B cell (primary cell): ENCODE data around the gene COA8. TPM values are rescaled to one million over a fixed set of nuclear protein-coding genes. Genes with fewer than 3 reads are reported as not detected.

Experiments used
- ATAC-seq: fragments of 200-7000 bp; cut with Tn5 transposase; one replicate; pipeline ENCODE4 v1.10.0; 2021; ENCODE audit warnings: low read depth, mild to moderate bottlenecking, moderate number of reproducible peaks, moderate library complexity
- CTCF ChIA-PET: fragments of 350-600 bp; sonication (Branson Sonifier 250); formaldehyde crosslinking; loops from one replicate; lab custom pipeline; 2021; ENCODE audit warnings: antibody characterized with exemption, inconsistent platforms; lab: Charles Lee
- POLR2A ChIA-PET: fragments of 350-600 bp; sonication (Branson Sonifier 250); formaldehyde crosslinking; loops from one replicate; lab custom pipeline; 2021; ENCODE audit warnings: antibody characterized with exemption; lab: Charles Lee
- DNase-seq: peaks from one replicate; pipeline ENCODE4 v3.0.0; 2013
- H2AFZ ChIP-seq: 2 replicates; pipeline ENCODE4 v1.6.1; 2012; ENCODE audit warnings: mild to moderate bottlenecking, low read depth, low read length; ENCODE audit not compliant: insufficient read depth, poor library complexity, severe bottlenecking
- H3K27ac ChIP-seq, 2 donors: 1 replicate in 1 of 2; 2 replicates in 1 of 2; pipeline ENCODE4 v1.5.1; 2012 to 2013; ENCODE audit warnings: low read length in 2 of 2, mild to moderate bottlenecking in 2 of 2, moderate library complexity in 1 of 2
- H3K27me3 ChIP-seq, 4 experiments: fragments of 200-600 bp in 1 of 4; sonication (generic) in 1 of 4; replicated peaks in 1 of 4; 1 replicate in 2 of 4; 2 replicates in 2 of 4; pipeline versions ENCODE4 v1.6.1 to v1.7.0; 2013 to 2016; ENCODE audit warnings: low read length in 3 of 4, mild to moderate bottlenecking in 2 of 4, mixed read lengths in 1 of 4, moderate library complexity in 1 of 4; ENCODE audit not compliant: insufficient read depth in 4 of 4, control insufficient read depth in 3 of 4; ENCODE audit errors: control extremely low read depth in 1 of 4
- H3K36me3 ChIP-seq, 2 experiments: replicated peaks in 1 of 2; 1 replicate in 1 of 2; 2 replicates in 1 of 2; pipeline versions ENCODE4 v1.6.1 to v1.7.1; 2013; ENCODE audit warnings: low read length in 1 of 2; ENCODE audit not compliant: insufficient read depth in 2 of 2, control insufficient read depth in 1 of 2; ENCODE audit errors: control extremely low read depth in 1 of 2, extremely low read depth in 1 of 2
- H3K4me1 ChIP-seq, 2 donors: fragments of 200-600 bp in 1 of 2; sonication (generic) in 1 of 2; 1 replicate in 1 of 2; 2 replicates in 1 of 2; pipeline versions ENCODE4 v1.5.1 to v1.6.1; 2013 to 2017; ENCODE audit warnings: low read length in 2 of 2; ENCODE audit not compliant: control insufficient read depth in 2 of 2, insufficient read depth in 2 of 2
- H3K4me2 ChIP-seq: replicated peaks from 2 replicates; pipeline ENCODE3; 2012; ENCODE audit warnings: mild to moderate bottlenecking, low read depth, low read length; ENCODE audit not compliant: poor library complexity, severe bottlenecking
- H3K4me3 ChIP-seq, 5 experiments: fragments of 200-600 bp in 1 of 5; sonication (generic) in 1 of 5; 1 replicate in 3 of 5; 2 replicates in 2 of 5; pipeline versions ENCODE4 v1.5.1 to v1.7.0; 2011 to 2016; ENCODE audit warnings: low read length in 4 of 5, mild to moderate bottlenecking in 4 of 5, low read depth in 2 of 5, control low read depth in 1 of 5, moderate library complexity in 1 of 5; ENCODE audit not compliant: insufficient read depth in 1 of 5; ENCODE audit errors: control extremely low read depth in 1 of 5, extremely low read depth in 1 of 5
- H3K79me2 ChIP-seq: fragments of 200-600 bp; sonication (generic); one replicate; pipeline ENCODE4 v1.6.0; 2016; ENCODE audit warnings: low read length; ENCODE audit not compliant: control insufficient read depth, insufficient read depth
- H3K9ac ChIP-seq: fragments of 200-600 bp; sonication (generic); 2 replicates; pipeline ENCODE4 v1.6.1; 2017; ENCODE audit warnings: mild to moderate bottlenecking, low read length, moderate library complexity
- H3K9me3 ChIP-seq, 3 donors: one replicate each; pipeline versions ENCODE4 v1.6.1 to v1.7.1; 2013; ENCODE audit warnings: low read length in 2 of 3; ENCODE audit not compliant: control insufficient read depth in 2 of 3, insufficient read depth in 1 of 3; ENCODE audit errors: control extremely low read depth in 1 of 3
- H4K20me1 ChIP-seq: 2 replicates; pipeline ENCODE4 v1.6.0; 2012; ENCODE audit warnings: mild to moderate bottlenecking, low read length; ENCODE audit not compliant: insufficient read depth, control insufficient read depth, poor library complexity, severe bottlenecking
- H3K27ac Mint-ChIP-seq: one replicate; pipeline ENCODE4 v1.8.0; 2021; ENCODE audit warnings: mixed read lengths
- H3K27me3 Mint-ChIP-seq: one replicate; pipeline ENCODE4 v1.8.0; 2021; ENCODE audit warnings: mixed read lengths
- H3K4me1 Mint-ChIP-seq: one replicate; pipeline ENCODE4 v1.8.0; 2021; ENCODE audit warnings: mixed read lengths
- H3K4me3 Mint-ChIP-seq: one replicate; pipeline ENCODE4 v1.8.0; 2021; ENCODE audit warnings: mixed read lengths
- H3K9me3 Mint-ChIP-seq: one replicate; pipeline ENCODE4 v1.8.0; 2022; ENCODE audit warnings: mixed read lengths; ENCODE audit not compliant: insufficient read depth
- EZH2 ChIP-seq: IDR thresholded peaks from 2 replicates; pipeline ENCODE4 v1.6.1; 2012; ENCODE audit warnings: borderline replicate concordance, low read depth, mild to moderate bottlenecking, moderate library complexity, low read length; ENCODE audit not compliant: insufficient read depth, poor library complexity, severe bottlenecking
- WGBS: methylation state at CpG from one replicate; pipeline ENCODE4 v1.1.5; 2013; ENCODE audit warnings: missing lambda C conversion rate; ENCODE audit not compliant: insufficient coverage; 5-methylcytosine and 5-hydroxymethylcytosine counted together
- intact Hi-C: fragments of 100-400 bp; cut with micrococcal nuclease; formaldehyde crosslinking; loops from one replicate; pipeline ENCODE4 v1.10.0; 2022
- polyA plus RNA-seq: library from polyadenylated mRNA; depleted of rRNA; stranded (reverse); fragments of >200 nt; gene quantifications from 2 replicates; pipeline ENCODE4 v1.2.3, GENCODE V29; 2012
- total RNA-seq, 2 donors: library from RNA; stranded (reverse); fragments of 120-200 nt in 1 of 2; gene quantifications; 1 replicate in 1 of 2; 2 replicates in 1 of 2; pipeline versions ENCODE4 v1.2.3 to v1.2.4, GENCODE V29; 2013 to 2022
- TF ChIP-seq, protein P1 (sequence below): fragments of 200-600 bp; IDR thresholded peaks from one replicate; pipeline ENCODE4 v1.8.0; 2022; ENCODE audit warnings: antibody characterized with exemption, mild to moderate bottlenecking

COA8 gene
- total and polyA plus RNA-seq, 2 donors (not counting 1 experiment from before 2014, with no cell fraction given): 7.5 to 24.9 TPM

DNA sequence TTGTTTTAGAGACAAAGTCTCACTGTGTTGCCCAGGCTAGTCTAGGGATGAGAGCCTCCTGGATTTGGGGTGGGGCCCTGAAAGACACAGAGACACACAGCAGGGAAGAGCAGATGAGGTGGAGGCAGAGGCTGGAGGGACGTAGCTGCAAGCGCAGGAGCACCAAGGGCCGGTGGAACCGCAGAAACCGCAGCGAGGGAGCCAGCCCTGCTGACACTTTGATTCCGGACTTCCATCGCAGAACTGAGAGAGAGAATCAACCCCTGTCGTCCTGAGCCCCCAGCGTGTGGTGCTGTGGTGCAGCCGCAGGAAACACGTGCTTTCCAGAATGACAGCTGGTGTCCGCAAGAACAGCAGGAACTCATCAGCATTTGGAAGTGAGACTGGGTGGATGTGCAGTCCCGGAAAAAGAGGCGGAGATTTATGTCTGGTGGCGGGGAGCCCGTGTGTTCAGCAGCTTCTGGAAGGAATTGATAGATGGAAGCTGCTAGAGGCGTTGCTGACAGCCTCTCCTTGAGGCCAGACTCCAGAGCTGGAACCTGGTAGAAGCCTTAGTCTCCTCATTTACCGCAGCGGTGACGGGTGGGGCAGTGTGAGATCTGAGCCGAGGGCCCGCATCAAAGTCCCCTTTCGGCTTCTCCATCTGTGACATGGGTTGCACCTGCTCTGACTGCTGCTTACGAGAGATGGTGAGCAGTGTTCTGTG, 44.4 kb downstream of the COA8 start:
- ChIA-PET CTCF (interaction anchor here (1.0 to 1.4 kb wide), 5 partner anchors 35 to 202 kb away, joined by 3 to 7 read pairs (median 5); no protein-coding TSS in a partner anchor), POLR2A (no interaction called here)
- peaks cover 8% of the 10 kb centered on the region for H3K27me3 Mint-ChIP-seq
- ATAC-seq: peak; percentile 70
- 2% methylated on average over 25 of the region's 25 CpGs for WGBS
- H3K27me3 ChIP-seq: peaks cover 0 to 35% (median 9%) of the 10 kb centered on the region in 4 experiments
- peak overlapping the region in 4 of 5 experiments; percentile 14 to 55 (median 31) for H3K4me3 ChIP-seq
- no peaks in the 10 kb centered on the region for H3K36me3 ChIP-seq
- H3K4me1 Mint-ChIP-seq: peaks cover 14% of the 10 kb centered on the region
- H3K79me2 ChIP-seq: no peaks in the 10 kb centered on the region
- no peak overlapping the region for H3K27ac Mint-ChIP-seq
- peak overlapping the region; percentile 91 for H3K4me3 Mint-ChIP-seq
- H2AFZ ChIP-seq: peak overlapping the region; percentile 57
- no peak for TF ChIP-seq EZH2
- TF ChIP-seq, protein P1, sequence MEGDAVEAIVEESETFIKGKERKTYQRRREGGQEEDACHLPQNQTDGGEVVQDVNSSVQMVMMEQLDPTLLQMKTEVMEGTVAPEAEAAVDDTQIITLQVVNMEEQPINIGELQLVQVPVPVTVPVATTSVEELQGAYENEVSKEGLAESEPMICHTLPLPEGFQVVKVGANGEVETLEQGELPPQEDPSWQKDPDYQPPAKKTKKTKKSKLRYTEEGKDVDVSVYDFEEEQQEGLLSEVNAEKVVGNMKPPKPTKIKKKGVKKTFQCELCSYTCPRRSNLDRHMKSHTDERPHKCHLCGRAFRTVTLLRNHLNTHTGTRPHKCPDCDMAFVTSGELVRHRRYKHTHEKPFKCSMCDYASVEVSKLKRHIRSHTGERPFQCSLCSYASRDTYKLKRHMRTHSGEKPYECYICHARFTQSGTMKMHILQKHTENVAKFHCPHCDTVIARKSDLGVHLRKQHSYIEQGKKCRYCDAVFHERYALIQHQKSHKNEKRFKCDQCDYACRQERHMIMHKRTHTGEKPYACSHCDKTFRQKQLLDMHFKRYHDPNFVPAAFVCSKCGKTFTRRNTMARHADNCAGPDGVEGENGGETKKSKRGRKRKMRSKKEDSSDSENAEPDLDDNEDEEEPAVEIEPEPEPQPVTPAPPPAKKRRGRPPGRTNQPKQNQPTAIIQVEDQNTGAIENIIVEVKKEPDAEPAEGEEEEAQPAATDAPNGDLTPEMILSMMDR: peak; percentile 29
- peaks cover 2% of the 10 kb centered on the region for H3K9me3 Mint-ChIP-seq
- intact Hi-C loops: loop anchor here (1.0 kb wide), 1 partner anchor 72 kb away; no protein-coding TSS in a partner anchor
- H3K27ac ChIP-seq: no peak overlapping the region
- H3K9me3 ChIP-seq: peaks cover 1 to 31% (median 8%) of the 10 kb centered on the region in 3 donors
- H3K9ac ChIP-seq: peak overlapping the region; percentile 47
- H3K4me1 ChIP-seq: peaks cover 19 to 20% of the 10 kb centered on the region in 2 donors
- no peaks in the 10 kb centered on the region for H4K20me1 ChIP-seq
- DNase-seq: peak; percentile 68
- peak overlapping the region; percentile 75 for H3K4me2 ChIP-seq

DNA sequence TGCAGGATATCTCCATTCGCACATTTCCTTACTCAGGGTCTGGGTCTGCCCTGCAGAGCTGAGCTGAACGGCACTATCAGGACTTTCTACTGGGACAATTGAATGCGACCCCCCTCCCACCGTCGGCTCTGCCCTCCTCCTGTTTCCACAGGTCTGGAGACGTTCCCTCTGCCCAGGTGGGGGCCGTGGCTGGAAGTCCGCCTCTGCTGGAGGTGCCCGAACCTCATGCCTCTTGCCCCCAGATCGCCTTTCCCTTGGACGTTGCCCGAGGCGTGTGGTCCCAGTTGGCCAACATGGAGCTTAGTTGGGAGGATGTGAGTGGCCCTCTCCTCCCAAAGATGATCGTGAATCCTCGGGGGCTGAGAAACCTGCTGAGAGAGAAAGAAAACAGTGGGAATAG, 45.1 kb downstream of the COA8 start:
- Histone ChIP-seq H3K27me3 (peaks cover 0 to 37% (median 9%) of the 10 kb centered on the region in 4 experiments), H3K4me1 (peaks cover 19 to 20% of the 10 kb centered on the region in 2 donors), H3K79me2 (no peaks in the 10 kb centered on the region), H3K27ac (no peak overlapping the region), H3K9ac (peak overlapping the region; percentile 47), H3K36me3 (no peaks in the 10 kb centered on the region), H2AFZ (peak overlapping the region; percentile 57), H3K9me3 (peaks cover 1 to 31% (median 8%) of the 10 kb centered on the region in 3 donors), H3K4me2 (peak overlapping the region; percentile 75), H4K20me1 (no peaks in the 10 kb centered on the region), H3K4me3 (peak overlapping the region in 4 of 5 experiments; percentile 14 to 55 (median 31))
- CTCF ChIA-PET: interaction anchor here (1.0 to 1.8 kb wide), 4 partner anchors 49 to 201 kb away, joined by 3 to 7 read pairs (median 5); no protein-coding TSS in a partner anchor
- WGBS: 28% methylated on average over 15 of the region's 15 CpGs
- Mint-ChIP-seq H3K27ac (no peak overlapping the region), H3K4me1 (peaks cover 14% of the 10 kb centered on the region), H3K9me3 (peaks cover 2% of the 10 kb centered on the region), H3K4me3 (peak overlapping the region; percentile 91), H3K27me3 (peaks cover 8% of the 10 kb centered on the region)
- no peak for DNase-seq
- POLR2A ChIA-PET: no interaction called here
- intact Hi-C loops: loop anchor here (1.0 kb wide), 1 partner anchor 71 kb away; no protein-coding TSS in a partner anchor
- TF ChIP-seq, protein P1: no peak
- TF ChIP-seq EZH2: no peak
- no peak for ATAC-seq
